Measurements from ENCODE around the gene XYLT1. TPM values are rescaled to one million over a fixed set of nuclear protein-coding genes. Genes with fewer than 3 reads are reported as not detected.

The XYLT1 gene
- total and polyA plus RNA-seq, 2 of the 4 experiments (the other 2 are of a cell fraction), result 9.0 to 12.7 TPM

DNA sequence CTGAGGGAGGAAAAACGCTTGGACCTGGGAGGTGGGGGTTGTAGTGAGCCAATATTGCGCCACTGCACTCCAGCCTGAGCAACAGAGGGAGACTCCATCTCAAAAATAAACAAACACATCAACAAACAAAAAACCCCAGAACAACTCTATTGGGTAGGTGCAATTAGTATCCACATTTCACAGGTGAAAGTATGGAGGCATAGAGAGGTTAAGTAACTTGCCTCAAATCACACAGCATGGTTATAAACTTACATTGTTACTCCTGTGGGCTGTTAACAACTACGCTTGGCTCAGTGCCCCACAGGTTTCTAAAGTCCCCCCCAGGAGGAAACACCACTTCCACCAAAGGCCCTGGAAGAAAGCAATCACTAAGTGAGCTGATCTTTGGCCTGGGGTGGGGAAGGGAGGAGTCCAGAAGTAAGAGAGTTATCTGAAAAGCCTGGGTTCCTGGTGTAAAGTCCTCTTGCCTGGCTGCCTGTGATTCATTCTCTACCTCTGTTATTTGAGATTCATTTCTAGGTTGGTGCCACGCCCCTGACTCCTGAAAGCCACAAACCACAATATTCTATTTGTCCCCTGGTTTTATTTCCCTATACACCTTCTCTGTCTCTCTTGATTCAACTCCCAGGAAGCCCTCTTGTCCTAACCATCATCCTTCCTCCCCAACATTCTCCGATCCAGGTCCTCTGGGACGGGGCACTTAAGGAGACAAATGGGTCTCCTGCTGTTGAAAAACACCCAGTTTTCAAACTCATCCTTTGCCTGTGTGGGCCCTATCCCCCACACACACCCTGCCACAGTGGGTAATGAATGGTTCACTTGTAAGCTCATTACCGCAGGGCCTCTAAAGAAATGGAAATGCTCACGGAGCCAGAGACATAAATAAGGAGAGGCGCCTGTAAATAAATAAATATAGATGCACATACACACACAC, 195.4 kb downstream of the XYLT1 start:
- CTCF ChIA-PET, result interaction anchor here (2.8 kb wide), 1 partner anchor 192 kb away, joined by 11 read pairs; no protein-coding TSS in a partner anchor
- Histone ChIP-seq H4K5ac (ENCODE audit: low read depth, low read length) (no peak overlapping the region), H2AK9ac (replicated peaks; ENCODE audit: low read depth, low read length, poor library complexity) (no peak overlapping the region), H2AFZ (replicated peaks; ENCODE audit: low read length, poor library complexity) (no peak overlapping the region), H4K91ac (ENCODE audit: insufficient read depth, low read depth, low read length) (no peak overlapping the region), H3K56ac (ENCODE audit: extremely low read depth, insufficient read depth, low read length) (no peak overlapping the region), H3K14ac (replicated peaks; ENCODE audit: low read depth, low read length) (no peak overlapping the region), H3K23ac (ENCODE audit: low read depth, low read length) (no peak overlapping the region), H4K20me1 (ENCODE audit: insufficient read depth, low read length) (peaks cover 37% of the 10 kb centered on the region), H3K4me2 (ENCODE audit: low read depth, low read length) (no peak overlapping the region), H3K27me3 (ENCODE audit: control insufficient read depth, insufficient read depth, low read length) (no peaks in the 10 kb centered on the region), H4K8ac (ENCODE audit: low read depth in 2 of 2, low read length in 2 of 2) (no peak overlapping the region), H2BK15ac (ENCODE audit: low read depth, low read length) (no peak overlapping the region), H2BK5ac (ENCODE audit: low read depth, low read length, poor library complexity, severe bottlenecking) (no peak overlapping the region), H3K4ac (ENCODE audit: low read depth, low read length) (no peak overlapping the region), H2BK120ac (ENCODE audit: low read depth, low read length) (no peak overlapping the region), H3K4me3 (ENCODE audit: insufficient read depth, low read depth, low read length) (no peak overlapping the region), H3K9me3 (ENCODE audit: control insufficient read depth, insufficient read depth, low read length) (no peaks in the 10 kb centered on the region), H3K9me1 (ENCODE audit: insufficient read depth, low read length) (peaks cover 8% of the 10 kb centered on the region), H2BK20ac (ENCODE audit: low read depth, low read length) (no peak overlapping the region), H2AK5ac (ENCODE audit: low read depth, low read length) (no peak overlapping the region), H3K4me1 (ENCODE audit: control insufficient read depth, insufficient read depth, low read length) (peaks cover 6% of the 10 kb centered on the region), H3K27ac (ENCODE audit: insufficient read depth, low read length) (no peak overlapping the region), H3K36me3 (ENCODE audit: control insufficient read depth, insufficient read depth, low read length) (no peaks in the 10 kb centered on the region), H3K18ac (ENCODE audit: low read depth, low read length) (no peak overlapping the region), H3K9ac (ENCODE audit: low read depth, low read length) (no peak overlapping the region), H3K79me1 (ENCODE audit: low read depth in 1 of 2, low read length in 2 of 2) (peaks cover 11 to 22% of the 10 kb centered on the region in 2 experiments; a peak in 3 of 4 replicates)
- intact Hi-C loops (cut with micrococcal nuclease), result no loop called here
- dilution Hi-C loops (cut with HindIII; ENCODE audit: low sequenced_read_pairs, unreplicated experiment), result no loop called here
- POLR2A ChIA-PET (ENCODE audit: unreplicated experiment), result no interaction called here
- BruUV-seq (replicated peaks), result no TSS peak
- no CpG with 5 or more reads among the region's 9 CpGs for WGBS, 2 experiments (ENCODE audit: extremely low coverage in 2 of 2, insufficient read length in 1 of 2)
- in situ Hi-C loops (cut with MboI; ENCODE audit: low sequenced_read_pairs), result no loop called here
- ATAC-seq (ENCODE audit: low read depth), result no peak
- no peak for DNase-seq
- no peak for TF ChIP-seq ELK1 (IDR thresholded peaks at IDR 0.05; ENCODE audit: borderline replicate concordance, low read depth, low read length)
- TF ChIP-seq CTCF (conservative IDR thresholded peaks at IDR 0.05; ENCODE audit: low read depth, low read length), result no peak
- TF ChIP-seq BHLHE40 (IDR thresholded peaks at IDR 0.05; ENCODE audit: low read depth, low read length), result no peak
- no peak for TF ChIP-seq POLR2A (IDR thresholded peaks at IDR 0.05; ENCODE audit: low read depth, low read length)
- TF ChIP-seq RCOR1 (IDR thresholded peaks at IDR 0.05; ENCODE audit: insufficient replicate concordance, low read length), result no peak
- TF ChIP-seq NFE2L2 (IDR thresholded peaks at IDR 0.05; ENCODE audit: low read depth, low read length), result no peak
- no peak for TF ChIP-seq RAD21 (IDR thresholded peaks at IDR 0.05; ENCODE audit: low read length)
- TF ChIP-seq MXI1 (IDR thresholded peaks at IDR 0.05; ENCODE audit: borderline replicate concordance, low read depth, low read length), result no peak
- TF ChIP-seq RFX5 (IDR thresholded peaks at IDR 0.05; ENCODE audit: low read depth, low read length), result no peak
- TF ChIP-seq MAFK (IDR thresholded peaks at IDR 0.05; ENCODE audit: low read depth, low read length), result no peak
- TF ChIP-seq USF2 (IDR thresholded peaks at IDR 0.05; ENCODE audit: low read depth, low read length), result no peak
- no peak for TF ChIP-seq CHD1 (IDR thresholded peaks at IDR 0.05; ENCODE audit: low read depth, low read length)
- no peak for TF ChIP-seq MAZ (IDR thresholded peaks at IDR 0.05; ENCODE audit: borderline replicate concordance, low read depth, low read length)
- TF ChIP-seq CEBPB (IDR thresholded peaks at IDR 0.05; ENCODE audit: low read depth, low read length), result no peak
- TF ChIP-seq SMC3 (IDR thresholded peaks at IDR 0.05; ENCODE audit: low read depth, low read length), result no peak
